NCI-H446 (cell line): Measurements from ENCODE around the gene CACNG8.
"Not testable (repeated sequence)": the region's sequence is repeated elsewhere in the genome, so short reads cannot be mapped to it uniquely, and the experiment has no call there.

ENCODE experiments used
- DNase-seq, 2 experiments: peaks; one replicate each; lab custom pipeline; 2025; lab: John Stamatoyannopoulos, UW

The CACNG8 gene

DNA sequence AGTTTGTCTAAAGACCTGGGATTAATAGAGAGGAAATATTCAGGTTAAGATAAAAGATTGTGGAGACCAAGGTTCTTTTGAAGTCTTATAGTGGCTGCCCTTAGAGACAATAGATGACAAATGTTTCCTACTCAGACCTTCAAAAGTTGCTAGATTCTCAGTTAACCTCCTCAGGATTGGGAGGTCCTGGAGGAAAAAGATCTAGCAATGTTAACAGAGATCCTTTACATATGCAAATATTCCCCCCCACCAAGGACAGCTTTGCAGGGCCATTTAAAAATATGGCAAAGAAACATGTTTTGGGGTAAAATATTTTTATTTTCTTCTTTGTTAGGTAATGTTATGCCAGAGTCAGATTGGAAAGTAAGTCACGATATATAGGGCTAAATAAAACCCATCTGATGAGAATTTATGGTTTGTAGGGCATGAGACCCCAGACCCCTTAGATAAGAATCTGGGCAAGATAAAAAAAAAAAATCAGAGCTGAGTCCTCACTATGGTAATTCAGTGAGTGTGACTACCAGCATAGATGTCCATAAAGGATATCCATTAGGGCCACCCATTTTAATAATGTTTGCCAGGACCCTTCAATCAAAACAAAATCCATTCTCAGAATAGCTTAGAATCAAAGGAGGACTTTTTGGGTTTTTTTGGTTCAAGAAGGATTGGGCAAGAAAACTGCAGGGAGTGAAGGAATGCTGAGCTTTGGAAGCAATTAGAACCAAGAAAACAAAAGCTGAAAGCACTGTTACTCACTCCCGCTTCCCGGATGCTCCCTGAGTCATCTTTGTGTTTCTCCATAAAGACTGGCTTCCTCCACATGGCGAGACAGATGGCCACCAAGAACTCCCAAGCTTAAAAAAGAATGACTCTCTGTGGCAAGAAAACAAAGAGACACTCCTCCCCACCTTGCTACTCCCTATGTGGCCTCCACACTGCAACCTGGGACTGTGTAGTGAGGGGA lies 72.8 kb downstream of the CACNG8 start:
- DNase-seq = no peak

DNA sequence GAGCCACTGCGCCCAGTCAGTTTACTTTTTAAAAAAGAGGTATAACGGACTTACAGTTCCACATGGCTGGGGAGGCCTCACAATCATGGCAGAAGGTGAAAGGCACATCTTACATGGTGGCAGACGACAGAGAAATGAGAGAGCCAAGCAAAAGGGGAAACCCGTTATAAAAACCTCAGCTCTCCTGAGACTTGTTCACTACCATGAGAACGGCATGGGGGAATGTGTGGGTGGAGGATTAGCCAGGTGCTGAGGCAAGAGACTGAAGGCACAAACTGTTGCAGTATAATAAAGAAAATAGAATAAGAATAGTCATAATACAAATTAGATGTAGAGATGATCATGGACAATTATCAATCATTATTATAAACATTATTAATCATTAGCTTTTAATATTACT lies 73.8 kb downstream of the CACNG8 start:
- not testable (repeated sequence) for DNase-seq
